ENCODE results near the gene ZNF740.
"Not testable (repeated sequence)": the region's sequence is repeated elsewhere in the genome, so short reads cannot be mapped to it uniquely, and the experiment has no call there.

Gene ZNF740

DNA sequence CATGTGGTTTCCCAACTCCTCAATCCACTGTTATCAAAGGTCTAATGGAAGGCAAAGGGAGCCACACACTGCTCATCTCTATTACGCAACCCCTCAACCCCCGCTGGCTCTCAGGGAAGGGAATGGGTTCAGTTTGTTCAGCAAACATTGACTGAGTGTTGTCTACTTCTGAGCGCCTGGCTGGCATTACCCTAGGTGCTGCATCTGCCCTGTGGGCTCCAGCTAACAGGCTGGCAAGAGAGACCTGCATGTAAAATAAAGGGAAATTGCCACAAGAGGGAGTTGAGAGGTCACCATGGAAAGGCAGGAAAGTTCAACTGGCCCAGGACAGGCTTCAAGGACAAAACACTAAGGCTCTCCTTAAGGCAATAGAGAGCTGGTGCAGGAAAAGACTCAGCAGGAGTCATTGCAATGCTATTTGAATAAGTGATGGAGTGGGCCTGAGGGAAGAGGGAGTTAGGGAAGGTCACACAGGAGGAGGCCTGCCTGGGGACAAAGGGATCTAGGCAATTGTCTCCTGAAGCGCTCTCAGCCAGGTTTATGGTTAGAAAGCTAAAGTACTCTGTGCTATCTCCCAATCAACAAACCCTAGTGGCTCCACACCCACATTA lies 5.5 kb upstream of the ZNF740 start:
- DNase-seq, result no peak

DNA sequence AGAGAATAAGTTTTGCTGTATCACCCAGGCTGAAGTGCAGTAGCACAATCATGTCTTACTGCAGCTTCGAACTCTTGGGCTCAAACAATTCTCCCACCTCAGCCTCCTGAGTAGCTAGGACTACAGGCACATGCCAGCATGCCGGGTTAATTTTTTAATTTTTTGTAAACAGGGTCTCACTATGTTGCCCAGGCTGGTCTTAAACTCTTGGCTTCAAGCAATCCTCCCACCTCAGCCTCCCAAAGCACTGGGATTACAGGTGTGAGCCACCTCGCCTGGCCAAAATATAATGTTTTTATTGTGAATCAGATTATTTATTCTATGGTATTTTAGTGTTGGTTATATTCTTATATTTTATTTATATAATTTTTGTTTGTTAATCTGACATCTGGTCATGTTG lies 3.8 kb upstream of the ZNF740 start:
- DNase-seq, result no peak

DNA sequence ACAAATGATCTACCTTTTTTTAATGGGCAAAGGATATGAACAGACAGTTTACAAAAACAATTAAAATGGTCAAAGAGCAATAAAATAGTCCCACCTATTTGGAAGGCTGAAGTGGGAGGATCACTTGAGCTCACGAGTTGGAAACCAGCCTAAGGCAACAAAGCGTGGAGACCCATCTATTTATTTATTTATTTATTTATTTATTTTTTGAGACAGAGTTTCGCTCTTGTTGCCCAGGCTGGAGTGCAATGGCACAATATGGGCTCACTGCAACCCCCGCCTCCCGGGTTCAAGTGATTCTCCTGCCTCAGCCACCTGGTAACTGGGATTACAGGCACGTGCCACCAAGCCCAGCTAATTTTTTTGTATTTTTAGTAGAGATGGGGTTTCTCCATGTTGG lies 3.1 kb upstream of the ZNF740 start:
- not testable (repeated sequence) for DNase-seq

DNA sequence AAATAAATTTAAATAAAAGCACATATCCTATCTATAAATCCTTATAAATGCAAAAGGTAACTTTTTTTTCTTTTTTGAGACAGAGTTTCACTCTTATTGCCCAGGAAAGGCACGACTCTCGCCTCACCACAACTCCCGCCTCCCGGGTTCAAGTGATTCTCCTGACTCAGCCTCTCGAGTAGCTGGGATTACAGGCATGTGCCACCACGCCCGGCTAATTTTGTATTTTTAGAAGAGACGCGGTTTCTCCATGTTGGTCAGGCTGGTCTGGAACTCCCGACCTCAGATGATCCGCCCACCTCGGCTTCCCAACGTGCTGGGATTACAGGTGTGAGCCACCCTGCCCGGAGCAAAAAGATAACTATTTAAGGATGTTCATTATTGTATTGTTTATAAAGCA lies 1.7 kb upstream of the ZNF740 start:
- not testable (repeated sequence) for DNase-seq

DNA sequence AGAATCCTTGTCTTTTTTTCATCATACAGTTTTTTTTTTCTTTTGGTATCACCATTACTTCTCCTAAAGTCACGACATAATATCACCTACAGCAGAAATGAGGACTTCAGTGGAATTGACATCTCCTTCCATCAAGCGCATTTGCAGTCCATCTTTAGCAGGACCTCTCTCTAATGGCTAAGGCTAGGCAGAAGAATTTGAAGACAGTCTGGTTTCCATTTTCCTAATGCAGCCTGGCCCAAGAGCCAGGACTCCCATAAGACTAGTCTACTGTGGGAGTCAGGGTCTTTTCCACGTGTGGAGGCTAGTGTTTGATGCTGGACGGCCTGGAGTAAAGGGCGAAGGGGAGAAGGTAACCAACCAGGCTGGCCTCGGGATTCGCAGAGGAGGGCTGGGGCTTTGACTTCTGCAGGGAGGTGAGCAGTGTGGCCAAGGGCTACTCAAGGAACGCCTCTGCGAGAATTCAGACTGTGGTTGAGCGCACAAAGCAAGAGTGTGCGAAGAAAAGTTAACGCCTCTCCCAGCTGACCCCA lies 769 bp upstream of the ZNF740 start:
- no peak for DNase-seq

GRCh38 chr12:53180931-53181645 lies 566 bp downstream of the ZNF740 start:
- DNase-seq, result no peak

DNA sequence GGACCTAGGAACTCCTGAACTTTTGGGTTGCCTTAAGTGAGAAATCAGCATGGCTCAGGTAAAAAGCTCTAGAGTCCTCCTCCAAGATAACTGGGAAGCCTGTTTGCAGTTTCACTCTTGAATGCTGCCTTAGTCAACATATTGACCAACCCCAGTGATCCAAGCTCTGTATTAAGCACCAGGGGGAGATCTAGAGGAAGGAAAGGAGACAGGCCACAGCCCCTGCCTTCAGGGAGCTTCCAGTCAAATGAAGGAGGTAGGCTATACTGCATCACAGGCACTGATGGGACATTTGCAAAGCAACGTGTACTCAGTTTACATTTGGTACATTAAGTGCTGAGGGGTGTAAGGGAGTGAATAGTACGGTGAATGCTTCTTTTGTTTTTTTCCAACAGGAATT lies 1.4 kb downstream of the ZNF740 start:
- DNase-seq, result no peak

DNA sequence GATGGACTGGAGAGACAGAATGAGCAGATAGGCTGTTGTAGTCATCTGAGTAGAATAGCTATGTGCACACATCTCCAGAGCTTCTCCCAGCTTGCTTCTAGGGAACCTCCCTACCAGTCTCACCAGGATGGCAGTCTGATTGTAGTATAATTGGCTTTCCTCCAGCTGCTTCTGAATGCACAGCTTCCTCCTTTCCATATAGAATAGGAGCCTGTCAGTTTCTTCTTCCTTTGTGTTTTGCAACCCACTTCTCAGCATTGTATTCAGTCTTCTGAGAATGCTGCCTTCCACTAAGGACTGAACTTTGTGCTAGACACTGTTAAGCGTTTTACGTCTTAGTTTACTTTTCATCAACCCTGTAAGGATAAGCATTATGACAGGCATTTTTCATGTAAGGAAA lies 2.4 kb downstream of the ZNF740 start:
- DNase-seq, result peak; percentile 52

DNA sequence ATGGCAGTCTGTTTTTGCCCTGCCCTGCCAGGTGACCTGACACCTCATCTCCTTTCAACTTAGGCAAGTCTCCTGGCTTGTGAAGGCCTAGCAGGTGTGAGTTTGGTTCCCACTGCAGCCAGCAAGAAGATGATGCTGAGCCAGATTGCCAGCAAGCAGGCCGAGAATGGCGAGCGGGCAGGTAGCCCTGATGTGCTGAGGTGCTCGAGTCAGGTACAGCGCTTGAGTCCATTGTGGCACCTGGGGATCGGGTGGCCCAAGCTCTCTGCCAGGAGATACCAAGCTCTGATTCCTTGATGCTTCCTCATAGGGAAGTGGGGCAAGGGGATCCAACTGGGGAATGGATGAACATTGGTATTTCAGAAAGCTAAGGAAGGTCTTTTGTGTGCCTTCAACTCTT lies 4.3 kb downstream of the ZNF740 start:
- no peak for DNase-seq

DNA sequence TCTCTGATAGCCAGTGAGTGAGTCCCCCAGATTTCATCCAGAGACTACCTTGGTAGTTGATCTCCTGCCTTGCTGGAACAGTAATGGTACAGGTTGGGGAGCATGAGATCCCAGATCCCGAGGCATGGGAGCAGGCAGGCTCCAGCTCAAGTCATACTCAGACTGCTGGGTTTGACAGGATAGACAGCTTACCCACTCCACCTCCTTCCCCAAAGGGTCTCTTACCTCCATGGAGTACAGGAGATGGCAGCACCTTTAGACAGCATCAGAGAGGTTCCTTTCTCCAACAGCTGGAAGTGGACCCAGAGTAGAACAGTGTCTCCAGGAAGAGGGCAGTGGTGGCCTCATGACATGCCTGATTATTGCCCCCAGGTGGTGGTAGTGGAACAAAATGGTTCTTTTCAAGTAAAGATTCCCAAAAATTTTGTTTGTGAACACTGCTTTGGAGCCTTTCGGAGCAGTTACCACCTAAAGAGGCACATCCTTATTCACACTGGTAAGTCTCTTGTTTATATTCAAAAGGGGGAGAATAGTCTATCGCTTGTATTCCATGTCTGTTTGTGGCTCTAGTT lies 5.1 kb downstream of the ZNF740 start:
- DNase-seq, result no peak

- no peak for DNase-seq
Measured at GRCh38 chr12:53186745-53187144, 6.2 kb downstream of the ZNF740 start.

DNA sequence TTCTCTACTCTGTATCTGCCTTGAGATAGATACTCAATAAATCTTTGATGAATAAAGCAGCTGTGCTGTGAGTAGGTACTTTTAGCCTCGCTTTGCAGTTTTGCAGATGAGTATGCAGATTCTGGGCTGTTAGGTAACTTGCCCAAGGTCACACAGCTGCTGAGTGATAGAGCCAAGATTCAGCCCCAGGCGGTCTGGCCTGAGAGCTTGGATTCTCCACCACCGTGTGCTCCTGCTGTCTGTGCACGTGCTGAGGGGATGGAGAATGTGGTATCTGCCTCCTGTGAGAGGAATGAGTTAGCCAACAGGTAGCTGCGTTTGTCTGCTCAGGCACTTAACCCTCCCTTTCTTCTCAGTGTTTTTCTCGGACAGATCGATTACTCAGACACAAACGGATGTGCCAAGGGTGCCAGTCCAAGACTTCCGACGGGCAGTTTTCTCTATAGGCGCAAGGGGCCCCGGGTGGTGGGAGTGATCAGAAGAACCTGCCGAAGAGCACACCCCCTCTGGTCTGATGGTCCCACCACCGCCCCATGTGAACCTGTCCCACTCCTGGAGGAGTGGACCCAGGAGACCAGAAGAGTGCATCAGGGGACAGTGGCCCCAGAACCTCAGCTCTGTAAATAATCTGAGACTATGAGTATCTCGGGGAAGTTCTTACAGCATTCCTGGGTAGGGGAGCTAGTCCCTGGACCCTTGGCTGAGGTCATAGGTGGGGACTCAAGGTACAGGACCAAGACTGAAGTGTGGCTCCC lies 6.8 kb downstream of the ZNF740 start:
- no peak for DNase-seq

DNA sequence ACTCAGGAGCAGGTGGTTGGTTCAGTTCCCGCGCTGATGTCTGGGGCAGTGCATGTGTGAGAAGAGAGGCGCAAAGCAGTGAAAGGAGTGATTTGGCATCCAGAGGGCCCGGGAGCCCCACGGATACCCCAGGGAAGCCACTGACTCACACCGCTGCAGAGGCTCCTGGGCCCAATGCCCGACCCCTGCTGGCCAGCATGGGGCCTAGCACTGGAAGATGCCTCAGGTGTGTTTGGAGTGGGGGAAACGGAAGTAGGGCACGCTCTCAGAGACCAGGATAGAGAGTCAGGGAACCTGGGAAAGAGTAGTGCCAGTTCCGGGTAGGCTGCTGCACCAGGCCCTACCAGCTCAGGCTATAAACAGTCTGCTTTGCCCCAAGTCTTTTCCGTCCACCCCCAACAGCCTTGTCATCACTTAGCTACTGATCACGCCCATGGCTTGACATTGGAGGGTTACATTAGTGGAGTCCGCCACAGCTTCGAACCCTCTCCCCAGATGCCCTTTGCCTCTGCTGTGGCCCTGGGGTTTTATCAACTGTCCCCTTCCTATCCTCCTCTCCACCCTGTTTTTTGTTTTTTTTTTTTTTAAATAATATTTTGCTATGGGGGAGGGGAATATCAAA lies 9.7 kb downstream of the ZNF740 start:
- DNase-seq, result no peak

- DNase-seq, result no peak
Measured at GRCh38 chr12:53191096-53191884, 10.8 kb downstream of the ZNF740 start.

- DNase-seq, result no peak
Measured at GRCh38 chr12:53191885-53192530, 11.5 kb downstream of the ZNF740 start.

GRCh38 chr12:53192531-53193021 lies 12.1 kb downstream of the ZNF740 start:
- no peak for DNase-seq

GRCh38 chr12:53193040-53193439 lies 12.5 kb downstream of the ZNF740 start:
- DNase-seq, result no peak

GRCh38 chr12:53193985-53194716 lies 13.6 kb downstream of the ZNF740 start:
- no peak for DNase-seq

- no peak for DNase-seq
Measured at GRCh38 chr12:53194973-53195372, 14.5 kb downstream of the ZNF740 start.

DNA sequence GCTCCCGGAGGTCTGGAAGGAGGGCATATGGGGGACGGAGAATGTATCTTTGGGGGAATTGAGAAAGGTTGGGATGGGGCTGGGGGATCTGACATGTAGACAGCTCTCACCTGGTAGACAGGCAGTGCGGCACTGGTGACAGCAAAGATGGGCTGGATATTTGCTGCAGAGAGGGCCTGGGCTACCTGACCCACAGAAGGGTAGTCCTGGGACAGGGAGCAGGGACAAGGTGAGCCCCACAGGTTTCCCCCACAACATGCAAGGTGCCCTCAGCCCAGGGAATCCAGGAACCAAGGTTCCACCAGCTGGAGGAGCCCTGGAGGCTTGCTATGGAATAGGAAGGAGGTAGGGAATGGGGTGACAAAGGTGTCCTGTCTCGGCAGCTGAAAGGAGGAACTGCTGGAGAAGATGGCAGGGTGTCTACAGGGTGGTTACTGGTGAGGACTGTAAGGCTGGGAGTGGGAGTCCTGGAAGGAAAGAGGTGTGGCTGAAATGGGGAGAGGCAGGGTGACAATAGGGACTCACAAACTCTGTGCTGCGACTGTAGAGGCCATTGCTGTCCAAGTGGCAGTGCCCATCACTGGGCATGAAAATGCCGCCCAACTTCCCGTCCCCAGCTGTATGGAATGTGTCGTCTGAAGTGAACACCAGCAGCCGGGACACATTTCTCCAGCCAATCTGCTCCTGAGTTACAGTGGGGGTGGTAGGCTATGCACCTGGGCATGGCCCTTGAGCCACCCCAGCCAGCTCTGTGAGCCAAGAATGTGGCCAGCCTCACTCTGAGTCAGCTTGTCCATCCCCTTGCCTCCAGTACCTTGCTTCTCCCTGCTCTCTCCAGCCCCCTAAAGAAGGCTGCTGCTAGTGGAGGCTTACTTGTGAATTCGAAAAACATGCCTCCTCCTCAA lies 15.2 kb downstream of the ZNF740 start:
- DNase-seq, result no peak

Data from SIG-M5 (cell line).